ENCODE measurements around the gene E2F3. TPM values are rescaled to one million over a fixed set of nuclear protein-coding genes. Genes with fewer than 3 reads are reported as not detected.

E2F3 gene
- total RNA-seq = 3.6 and 5.1 TPM in 2 replicates

GRCh38 chr6:20401205-20402091 is at the start of gene E2F3:
E2F3 (plus strand) TSS chr6:20401879; CDS start chr6:20402233, 354 bp downstream.

GRCh38 chr6:20534295-20535262 is 132.9 kb downstream of the E2F3 start, which contains the start of gene CDKAL1:
CDKAL1 (plus strand) TSS chr6:20534457; CDS start chr6:20546351, 11,894 bp downstream.

Other genes with a start within 250 kb of the E2F3 start
- gene MBOAT1, start 189.4 kb upstream of the E2F3 start, total RNA-seq = 5.5 and 6.2 TPM in 2 replicates
- 14.9 and 18.8 TPM in 2 replicates for gene CDKAL1, start 132.6 kb downstream of the E2F3 start, total RNA-seq